Stimulated activated CD8-positive, alpha-beta memory T cell treated with anti-CD3 and anti-CD28 coated beads, Interleukin-2, amount 100 ng/mL, for 48 hours (primary cell): ENCODE results near the gene TNFRSF25.

Source experiments
- DNase-seq, 2 donors: peaks; one replicate each; pipeline ENCODE4 v3.0.0-alpha.2; 2020; ENCODE audit warnings: low read depth in 2 of 2

TNFRSF25 gene

DNA sequence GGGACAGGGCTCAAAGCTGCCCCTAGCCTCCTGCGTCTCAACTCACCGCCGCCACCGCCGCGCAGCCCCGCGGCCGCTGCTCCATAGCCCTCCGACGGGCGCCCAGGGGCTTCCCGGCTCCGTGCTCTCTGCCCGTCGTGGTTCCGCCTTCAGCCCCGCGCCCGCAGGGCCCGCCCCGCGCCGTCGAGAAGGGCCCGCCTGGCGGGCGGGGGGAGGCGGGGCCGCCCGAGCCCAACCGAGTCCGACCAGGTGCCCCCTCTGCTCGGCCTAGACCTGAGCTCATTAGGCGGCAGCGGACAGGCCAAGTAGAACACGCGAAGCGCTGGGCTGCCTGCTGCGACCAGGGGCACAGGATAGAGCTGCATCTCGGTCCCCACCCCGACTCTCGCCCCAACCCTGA, at the start of gene TNFRSF25:
Gene TNFRSF25, minus strand, starts transcription at position 151 of the 400 bp plus-strand sequence. Its CDS starts 66 bp downstream, at position 85.
- no peak for DNase-seq

- DNase-seq, result no peak
Observed at GRCh38 chr1:6515771-6516170, 49.8 kb upstream of the TNFRSF25 start.

DNA sequence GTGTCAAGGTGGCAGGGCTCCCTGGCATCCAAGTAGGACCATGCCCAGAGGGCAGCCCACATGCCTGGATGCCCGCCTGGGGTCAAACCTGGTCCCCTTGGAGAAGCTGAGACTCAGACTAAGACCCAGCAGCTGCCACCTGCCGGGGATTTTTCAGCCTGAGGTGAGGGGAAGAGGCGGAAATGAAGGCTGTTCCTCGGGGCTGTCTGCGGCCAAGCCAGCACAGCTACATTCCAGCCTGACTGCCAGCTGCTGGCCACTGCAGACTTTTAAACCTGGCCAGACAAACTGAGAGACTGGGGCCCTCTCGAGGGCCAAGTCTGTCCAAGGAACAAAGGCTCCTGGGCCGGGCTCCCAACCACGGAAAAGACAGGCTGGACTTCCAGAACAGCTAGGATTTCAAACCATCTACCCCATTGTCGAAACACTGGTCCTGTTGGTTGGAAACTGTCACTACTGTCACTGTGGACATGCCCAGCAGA, 47.4 kb upstream of the TNFRSF25 start:
- DNase-seq, result no peak

DNA sequence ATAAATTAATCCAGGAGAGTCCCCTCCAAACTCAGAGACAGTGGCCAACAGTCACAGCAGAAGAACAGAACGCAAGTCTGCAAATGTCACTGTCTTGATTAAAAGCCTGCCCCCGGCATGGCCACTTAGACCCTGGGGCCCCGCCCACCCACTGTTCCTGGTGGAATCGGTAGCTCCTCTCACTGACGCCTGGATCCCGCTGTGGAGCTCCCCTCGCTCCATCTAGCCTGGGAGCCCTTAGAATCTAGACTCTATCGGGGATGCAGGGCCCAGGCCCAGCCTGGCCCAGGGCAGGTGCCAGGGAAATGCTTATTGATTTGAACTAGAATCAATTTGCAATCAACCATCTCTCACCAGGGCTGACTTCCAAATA, 46.9 kb upstream of the TNFRSF25 start:
- no peak for DNase-seq

DNA sequence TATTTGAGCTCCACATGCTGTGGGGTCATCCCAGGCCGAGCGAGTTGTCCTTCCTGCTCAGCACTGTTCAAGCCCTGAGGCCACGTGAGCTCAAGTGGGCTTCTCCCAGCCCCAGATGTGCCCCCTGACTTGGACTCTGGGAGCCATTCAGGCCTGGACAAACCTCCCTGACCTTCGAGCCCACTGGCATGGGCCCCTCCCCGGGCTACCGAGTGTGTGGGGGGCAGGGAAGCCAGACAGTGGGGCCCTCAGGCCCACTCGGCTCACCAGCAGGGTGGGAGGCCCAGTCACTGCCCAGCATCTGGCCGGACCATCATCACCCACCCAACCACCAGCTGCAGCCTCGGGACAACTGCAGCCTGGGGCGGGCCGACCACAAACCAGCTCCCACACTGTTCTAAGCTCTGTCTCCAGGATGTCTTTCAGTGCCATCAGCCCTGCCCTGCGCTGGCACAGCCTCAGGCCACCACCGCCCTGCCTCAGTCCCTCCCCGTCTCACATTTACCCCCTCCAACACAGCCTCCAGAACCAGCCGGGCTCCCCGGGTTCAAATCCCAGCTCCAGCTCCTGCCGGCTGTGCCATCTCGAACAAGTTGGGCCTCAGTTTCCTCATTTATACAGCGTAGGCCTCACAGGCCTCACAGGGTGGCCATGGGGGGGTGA, 46.4 kb upstream of the TNFRSF25 start:
- no peak for DNase-seq

DNA sequence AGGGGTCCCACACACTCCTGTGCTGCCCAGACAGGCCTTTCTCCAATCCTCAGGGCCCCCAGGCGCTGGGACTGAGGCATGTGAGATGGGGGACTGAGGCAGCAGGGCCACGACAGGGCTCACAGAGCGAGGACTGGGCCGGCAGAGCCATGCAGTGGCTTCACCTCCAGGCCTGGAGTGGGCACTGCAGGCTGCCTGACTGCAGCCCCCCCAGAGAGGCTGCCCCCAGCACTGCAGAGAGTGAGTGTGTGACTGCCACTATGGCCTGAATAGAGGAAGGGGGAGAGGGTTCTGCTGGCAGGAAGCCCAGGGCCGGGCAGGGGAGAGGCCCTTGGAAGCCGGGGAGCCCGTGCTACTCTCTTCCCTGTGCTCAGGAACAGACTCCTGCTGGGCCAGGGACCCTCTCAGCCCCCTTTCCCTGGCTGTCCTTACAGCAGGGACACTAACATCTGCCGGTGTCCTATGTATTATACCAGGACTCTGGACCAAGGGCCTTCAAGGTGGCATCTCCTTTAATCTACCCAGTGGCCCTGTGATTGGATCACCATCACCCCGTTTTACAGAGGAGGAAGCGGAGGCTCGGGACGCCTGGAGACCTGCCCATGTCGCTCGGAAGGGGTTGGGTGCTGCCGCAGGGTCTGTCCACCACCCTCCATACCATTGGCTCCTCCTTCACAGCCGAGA, 45.7 kb upstream of the TNFRSF25 start:
- no peak for DNase-seq

DNA sequence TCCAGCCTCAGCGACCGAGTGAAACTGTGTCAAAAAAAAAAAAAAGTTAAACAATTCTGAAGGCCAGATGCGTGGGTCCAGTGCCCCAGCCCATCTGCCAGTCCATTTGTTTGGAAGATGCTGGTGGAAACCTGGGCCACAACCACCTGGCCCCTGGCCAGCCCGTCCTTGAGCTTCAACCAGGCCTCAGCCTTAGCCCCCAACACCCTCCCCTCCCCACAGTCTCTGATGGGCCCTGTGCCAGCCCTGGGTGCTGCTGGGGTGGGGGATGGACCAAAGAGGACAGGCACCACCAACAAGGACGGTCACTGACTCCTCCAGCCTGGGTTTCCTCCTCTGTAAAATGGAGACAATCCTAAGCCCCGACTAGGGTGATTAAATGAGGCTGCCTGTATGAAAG, 45.1 kb upstream of the TNFRSF25 start:
- DNase-seq, result no peak

DNA sequence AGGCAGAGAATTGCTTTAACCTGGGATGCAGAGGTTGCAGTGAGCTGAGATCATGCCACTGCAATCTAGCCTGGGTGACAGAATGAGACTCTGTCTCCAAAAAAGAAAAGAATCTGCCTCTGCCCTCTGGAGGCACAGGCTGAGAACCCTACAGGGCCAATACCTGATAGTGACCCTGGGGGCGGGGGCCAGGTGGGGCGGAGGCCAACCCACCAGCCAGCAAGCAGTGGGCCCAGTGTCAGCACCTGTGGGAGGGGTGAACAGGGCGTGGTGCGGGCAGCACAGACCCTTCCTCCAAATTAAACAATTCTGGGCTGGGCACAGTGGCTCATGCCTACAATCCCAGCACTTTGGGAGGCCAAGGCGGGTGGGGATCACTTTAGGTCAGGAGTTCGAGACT, 44.5 kb upstream of the TNFRSF25 start:
- DNase-seq, result no peak

- DNase-seq, result no peak
Observed at GRCh38 chr1:6509919-6510291, 43.9 kb upstream of the TNFRSF25 start.

- no peak for DNase-seq
Observed at GRCh38 chr1:6509220-6509918, 43.4 kb upstream of the TNFRSF25 start.

DNA sequence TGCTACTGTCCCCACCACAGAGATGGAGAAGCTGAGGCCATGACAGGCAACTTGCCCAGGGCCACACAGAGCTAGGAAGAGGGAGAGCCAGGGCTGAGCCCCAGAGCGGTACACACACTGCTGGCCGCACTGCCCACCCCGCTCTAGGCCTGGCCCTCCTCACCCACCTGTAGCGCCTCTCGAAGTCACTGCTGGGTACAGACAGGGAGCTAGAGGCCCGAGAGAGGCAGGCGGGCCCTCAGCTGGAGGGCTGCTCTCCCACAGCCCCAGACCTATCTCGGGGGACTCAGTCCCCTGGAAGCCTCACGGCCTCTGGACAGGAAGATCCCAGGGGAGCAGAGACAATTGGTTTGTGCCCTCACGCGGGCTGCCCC, 42.8 kb upstream of the TNFRSF25 start:
- no peak for DNase-seq

DNA sequence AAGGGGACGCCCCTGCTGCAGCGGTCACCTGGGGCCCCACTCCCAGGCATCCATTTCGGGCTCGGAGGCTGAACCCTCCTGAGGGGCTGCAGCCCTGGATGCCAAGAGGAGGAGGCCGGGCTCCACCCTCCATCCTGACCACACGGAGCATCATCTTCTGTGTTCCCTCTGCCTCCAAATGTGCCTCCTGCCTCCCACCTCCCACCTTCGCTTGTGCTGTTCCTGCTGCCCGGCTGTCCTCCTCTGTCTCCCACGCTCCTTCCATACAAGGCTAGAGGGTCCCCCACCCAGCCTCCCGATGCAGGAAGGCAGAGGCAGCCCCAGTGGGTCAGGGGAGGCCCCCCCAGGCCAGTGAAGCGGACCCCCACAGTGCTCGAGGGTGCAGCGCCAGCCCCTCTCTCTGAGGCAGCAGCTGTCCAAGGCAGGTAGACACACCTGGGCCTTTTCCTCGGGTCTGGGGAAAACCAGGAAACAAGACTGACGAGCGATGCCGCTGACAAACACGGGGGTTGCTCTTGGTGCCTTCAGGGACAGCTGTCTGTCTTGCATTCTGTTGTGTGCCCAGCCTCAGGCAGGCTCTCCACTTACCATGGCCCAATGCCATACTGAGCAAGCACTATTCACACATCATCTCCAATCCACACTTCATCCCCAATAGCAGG, 42.3 kb upstream of the TNFRSF25 start:
- no peak for DNase-seq

GRCh38 chr1:6507461-6507911, 41.5 kb upstream of the TNFRSF25 start:
- DNase-seq, result no peak

GRCh38 chr1:6507037-6507428, 41.1 kb upstream of the TNFRSF25 start:
- DNase-seq, result no peak

DNA sequence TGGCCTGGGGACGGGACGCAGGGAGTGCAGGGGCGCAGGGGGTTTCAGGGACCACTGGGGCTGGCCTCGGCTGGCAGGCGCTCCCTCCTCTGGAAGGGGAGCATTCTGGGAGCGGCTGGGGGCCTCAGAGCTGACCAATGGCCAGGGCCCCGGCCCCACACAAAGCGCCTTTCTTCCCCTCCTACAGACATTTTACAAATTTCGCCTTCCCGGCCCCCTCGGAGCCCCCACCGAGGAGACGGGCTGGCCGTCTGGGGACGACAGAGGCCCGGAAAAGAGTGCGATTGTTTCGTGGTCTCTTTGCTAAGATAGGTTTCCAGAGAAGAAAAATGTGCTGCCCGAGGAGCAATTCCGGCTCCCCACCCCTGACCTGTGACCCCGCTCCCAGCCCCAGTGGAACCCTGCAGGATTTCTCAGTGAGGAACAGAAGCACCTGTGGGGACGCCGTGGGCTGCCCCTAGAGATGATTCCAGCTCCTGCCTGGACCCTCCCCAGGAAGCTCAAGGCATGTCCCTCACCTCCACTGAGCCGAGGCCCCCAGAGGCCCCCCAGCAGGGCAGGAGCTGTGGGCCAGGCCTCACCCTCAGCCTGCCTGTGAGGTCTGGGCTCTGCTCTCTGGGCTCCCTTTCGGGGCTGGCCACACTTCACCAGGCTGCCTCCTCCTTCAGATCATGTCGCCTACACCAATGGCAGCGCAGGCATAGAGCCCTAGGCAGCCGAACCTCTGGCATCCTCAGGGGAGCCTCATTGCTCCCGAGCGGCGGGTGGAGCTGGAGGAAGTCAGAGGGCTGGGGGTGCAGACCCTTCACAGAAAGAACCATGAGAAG, 40.5 kb upstream of the TNFRSF25 start:
- DNase-seq, result no peak

- DNase-seq, result no peak
Observed at GRCh38 chr1:6505367-6506209, 39.6 kb upstream of the TNFRSF25 start.

GRCh38 chr1:6504887-6505286, 38.9 kb upstream of the TNFRSF25 start:
- DNase-seq, result no peak

DNA sequence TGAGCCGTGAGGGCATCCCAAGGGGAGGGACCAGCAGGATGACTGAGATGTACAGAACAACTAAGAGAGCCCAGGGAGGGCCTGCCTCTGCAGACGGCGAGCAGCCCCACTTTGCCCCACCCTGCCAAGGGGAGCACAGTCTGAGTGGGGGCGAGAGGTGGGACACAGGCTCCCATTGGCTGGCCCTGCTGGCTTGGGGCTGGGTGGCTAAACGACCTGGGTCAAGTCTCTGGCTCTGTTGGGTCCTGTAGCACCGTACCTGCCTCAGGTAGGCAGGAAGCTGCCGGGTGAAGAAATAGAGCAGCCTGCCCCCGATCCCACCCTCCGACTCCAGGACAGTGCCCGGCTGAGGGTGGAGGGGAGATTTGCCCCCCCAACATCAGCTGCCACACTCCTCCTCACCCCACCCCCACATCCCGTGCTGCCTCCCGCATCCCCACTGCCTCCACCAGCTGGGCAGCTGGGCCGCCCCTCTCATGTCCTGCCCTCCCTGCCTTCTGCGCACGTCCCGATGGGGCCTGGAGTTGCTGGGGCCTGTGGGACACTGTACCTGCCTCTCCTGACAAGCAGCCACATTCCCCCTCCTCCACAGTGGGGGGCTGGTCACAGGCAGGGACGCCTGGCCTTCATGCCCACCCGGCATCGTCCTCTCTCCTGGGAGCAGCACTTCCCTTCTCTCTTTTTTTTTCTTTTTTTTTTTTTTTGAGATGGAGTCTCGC, 38.1 kb upstream of the TNFRSF25 start:
- DNase-seq, result no peak

- no peak for DNase-seq
Observed at GRCh38 chr1:6502000-6502891, 36.3 kb upstream of the TNFRSF25 start.
